Thyroid gland (tissue), 4 donors: ENCODE measurements around the gene CD79B.

Experiments
- CTCF ChIP-seq, 6 experiments: fragments of 200-600 bp in 3 of 6; fragments of 450-650 bp in 3 of 6; sonication (generic) in 3 of 6; IDR thresholded peaks; one replicate each; pipeline ENCODE4 v1.5.1; 2016 to 2019; ENCODE audit warnings: antibody characterized with exemption in 6 of 6, mild to moderate bottlenecking in 2 of 6, inconsistent platforms in 1 of 6, moderate library complexity in 1 of 6
- POLR2A ChIP-seq, 2 donors: fragments of 450-650 bp; IDR thresholded peaks; one replicate each; pipeline ENCODE4 v1.6.1; 2017; ENCODE audit warnings: antibody characterized with exemption in 2 of 2, mild to moderate bottlenecking in 2 of 2, moderate library complexity in 1 of 2

- TF ChIP-seq CTCF (IDR thresholded peaks at IDR 0.05) (peak; percentile 31 to 65 (median 38)), POLR2A (IDR thresholded peaks at IDR 0.05) (no peak)
Observed at GRCh38 chr17:63881935-63882601, 50.1 kb downstream of the CD79B start, which contains the start of gene GH2.
